ENCODE data around the gene HK1.

Gene HK1

DNA sequence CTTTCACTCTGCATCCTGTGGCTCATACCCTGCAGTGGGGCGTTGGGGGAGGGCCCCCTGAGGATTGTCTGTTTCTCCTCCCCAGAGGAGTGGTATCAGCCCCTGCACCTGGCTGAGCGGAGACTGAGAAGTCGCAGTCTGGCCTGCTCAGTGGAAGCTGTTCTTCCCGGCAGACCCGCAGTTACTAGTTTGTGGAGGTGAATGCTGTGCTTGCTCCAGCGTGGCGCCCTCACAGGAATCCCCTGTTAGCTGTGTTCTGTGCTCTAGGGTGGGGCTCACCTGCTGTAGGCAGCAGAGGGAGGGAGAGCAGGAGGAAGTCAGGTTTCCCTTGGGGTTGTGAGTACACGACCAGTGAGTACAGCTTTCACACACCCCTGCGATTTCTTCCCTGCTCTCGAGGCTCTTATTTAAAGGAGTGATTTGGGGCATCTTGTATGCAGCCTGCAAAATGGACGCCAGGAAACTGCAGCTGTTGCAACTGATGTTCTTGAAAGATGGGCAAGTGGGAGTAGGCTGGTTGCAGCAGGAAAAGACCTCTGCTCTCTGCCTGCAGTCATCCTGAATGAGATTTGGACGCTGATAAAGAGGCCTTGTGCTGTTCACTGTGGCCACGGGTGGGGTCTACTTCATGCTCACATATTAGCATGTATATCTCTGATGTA is 66.4 kb downstream of the HK1 start:
- in situ Hi-C loops (cut with MboI; ENCODE audit: low sequenced_read_pairs) = no loop called here

DNA sequence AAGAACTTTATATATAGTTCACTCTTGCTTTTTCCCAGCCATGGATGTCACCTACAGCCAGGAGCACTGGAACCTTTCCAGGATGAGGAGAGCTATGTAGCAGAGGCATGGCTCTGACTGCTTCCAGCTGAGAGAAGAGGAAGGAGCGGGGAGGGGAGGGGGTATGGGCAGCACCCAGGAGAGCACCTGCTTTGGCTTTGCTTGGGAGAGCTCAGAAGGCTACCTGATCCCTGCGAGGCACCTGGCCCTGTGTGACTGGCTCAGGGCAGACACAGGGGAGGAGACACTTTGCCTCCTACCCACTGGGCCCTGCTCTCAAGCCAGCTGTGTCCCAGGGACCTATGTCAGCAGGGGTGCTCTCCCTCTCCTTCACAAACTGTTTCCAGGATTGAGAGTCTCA is 67.1 kb downstream of the HK1 start:
- in situ Hi-C loops (cut with MboI; ENCODE audit: low sequenced_read_pairs) = no loop called here

DNA sequence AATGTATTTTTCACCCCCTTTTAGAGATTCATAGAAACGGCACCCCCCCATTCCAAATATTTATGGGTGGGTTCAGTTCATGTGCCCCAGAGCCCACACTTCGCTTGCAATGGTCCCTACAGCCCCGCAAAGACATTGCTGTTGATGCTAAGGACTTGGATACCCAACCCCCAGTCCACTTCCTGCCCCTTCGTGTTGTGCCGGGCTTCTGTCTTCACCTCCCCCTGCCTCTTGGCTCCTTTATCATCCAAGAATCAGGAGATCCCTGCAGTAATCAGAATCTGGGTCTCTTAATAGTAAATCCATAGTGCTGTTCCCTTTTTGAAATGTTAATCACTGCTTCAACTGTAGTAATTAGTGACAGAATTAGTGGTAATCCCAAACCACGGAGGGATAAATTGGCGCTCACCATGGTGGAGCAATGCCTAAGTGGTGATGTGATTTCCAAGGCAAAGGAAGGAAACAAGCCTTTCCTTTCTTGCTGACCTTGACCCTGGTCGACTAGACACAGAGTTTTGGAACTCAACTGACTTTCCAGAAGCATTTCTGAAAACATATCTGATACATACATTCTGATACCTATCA is 67.7 kb downstream of the HK1 start:
- in situ Hi-C loops (cut with MboI; ENCODE audit: low sequenced_read_pairs) = no loop called here

DNA sequence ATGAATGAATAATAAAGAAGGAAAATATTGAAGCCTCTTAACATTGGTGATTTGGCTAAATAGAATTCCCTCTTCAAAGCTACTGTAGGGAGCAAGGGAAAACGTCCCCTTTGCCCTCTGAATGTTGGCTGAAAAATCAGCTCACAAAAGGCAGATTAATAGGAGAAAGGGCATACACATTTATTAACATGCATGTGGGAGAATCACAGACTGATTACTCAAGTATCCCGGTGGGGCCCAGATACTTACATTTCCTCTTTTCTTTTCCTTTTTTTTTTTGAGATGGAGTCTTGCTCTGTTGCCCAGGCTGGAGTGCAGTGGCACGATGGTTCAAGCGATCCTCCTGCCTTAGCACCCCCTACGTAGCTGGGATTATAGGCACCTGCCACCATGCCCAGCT is 68.5 kb downstream of the HK1 start:
- in situ Hi-C loops (cut with MboI; ENCODE audit: low sequenced_read_pairs) = no loop called here

DNA sequence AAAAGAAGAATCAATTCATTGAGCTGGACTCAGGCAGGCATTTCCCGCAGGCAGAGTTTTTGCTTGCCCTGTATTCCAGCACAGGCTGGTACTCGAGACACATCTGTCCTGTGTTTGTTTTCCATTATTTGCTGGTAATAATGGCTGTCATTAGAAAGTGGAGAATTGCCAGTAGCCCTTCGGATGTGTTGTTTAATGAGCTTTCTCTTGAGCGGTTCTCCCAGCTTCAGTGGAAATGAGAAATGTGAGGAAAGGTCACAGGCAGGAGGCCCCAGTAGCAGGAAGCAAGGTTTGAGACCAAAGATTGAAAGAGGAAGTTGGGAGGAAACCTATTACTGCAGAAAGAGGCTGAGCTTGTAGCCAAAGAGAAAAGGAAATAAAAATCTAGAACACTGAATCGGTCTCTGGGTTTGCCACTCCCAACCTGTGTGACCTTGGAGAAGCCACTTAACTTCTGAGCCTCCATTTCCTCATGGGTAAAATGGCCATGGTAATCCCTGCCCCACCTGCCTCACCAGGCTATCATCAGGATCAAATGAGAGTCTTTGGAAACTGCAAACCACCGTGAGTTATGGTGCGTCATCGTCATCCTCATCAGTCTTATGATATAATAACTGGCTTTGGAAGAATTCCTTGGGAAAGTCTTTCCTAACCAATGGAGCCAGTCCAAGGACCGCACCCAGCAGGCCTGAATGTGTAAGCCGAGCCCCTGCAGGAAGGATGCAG is 70.7 kb downstream of the HK1 start:
- in situ Hi-C loops (cut with MboI; ENCODE audit: low sequenced_read_pairs) = no loop called here

DNA sequence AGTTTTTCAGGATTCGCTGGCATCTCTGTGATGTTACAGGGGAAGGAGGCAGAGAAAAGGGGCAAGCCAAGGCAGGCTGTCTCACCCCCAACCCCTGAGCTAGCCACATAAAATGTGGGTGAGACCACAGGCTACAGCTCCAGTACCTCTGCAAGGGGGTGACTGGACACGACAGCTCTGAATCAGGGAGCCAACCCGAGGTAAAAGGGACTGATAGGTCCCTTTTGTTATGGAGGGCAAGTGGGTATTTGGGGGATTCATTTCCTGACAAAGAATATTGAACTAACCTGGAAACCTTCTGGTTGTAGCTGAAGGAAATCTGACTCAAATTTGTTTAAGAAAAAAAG is 71.2 kb downstream of the HK1 start:
- in situ Hi-C loops (cut with MboI; ENCODE audit: low sequenced_read_pairs) = no loop called here

DNA sequence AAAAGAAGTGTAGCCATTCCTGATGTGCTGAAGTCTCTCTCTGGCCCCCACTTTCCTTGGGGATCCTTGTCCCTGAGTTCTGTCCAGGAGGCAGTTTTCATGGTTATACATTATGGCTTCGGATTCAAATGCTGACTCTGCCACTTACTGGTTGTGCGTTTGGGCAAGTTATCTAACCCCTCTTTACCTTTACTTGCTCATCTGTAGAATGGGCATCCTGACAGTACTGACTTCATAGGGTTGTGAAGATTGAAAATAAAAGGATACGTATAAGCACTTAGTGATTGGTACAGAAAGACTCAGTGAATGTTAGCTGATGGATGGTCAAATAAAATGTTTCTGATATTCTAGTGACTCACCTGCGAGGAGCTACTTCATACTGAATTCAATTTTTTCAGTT is 73.3 kb downstream of the HK1 start:
- in situ Hi-C loops (cut with MboI; ENCODE audit: low sequenced_read_pairs) = no loop called here

DNA sequence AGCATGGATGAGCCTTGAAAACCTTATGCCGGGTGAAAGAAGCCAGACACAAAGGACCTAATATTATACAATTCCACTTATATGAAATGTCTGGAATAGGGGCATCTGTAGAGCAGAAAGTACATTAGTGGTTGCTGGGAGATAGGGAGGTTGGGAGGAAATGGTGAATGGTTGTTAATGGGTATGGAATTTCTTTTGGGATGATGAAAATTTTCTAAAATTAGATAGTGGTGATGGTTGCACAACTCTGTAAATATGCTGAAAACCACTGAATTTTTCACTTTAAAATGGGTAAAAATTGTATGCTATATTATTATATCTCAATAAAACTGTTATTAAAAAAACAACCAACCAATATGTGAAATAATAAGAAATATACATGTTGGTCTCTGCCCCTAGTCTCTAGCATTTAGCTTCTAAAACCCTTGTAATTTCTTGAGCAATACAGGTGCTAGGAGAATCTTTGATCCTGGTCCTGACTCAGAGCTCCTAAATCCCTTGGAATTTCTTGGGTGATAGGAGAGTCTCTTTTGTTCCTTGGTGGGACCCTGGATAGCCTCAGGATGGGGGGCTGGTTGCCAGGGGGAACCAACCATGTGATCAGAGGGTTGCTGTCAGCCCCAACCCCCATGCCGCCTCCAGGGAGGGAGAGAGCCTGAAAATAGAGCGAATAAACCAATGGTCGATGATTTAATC is 74.4 kb downstream of the HK1 start:
- in situ Hi-C loops (cut with MboI; ENCODE audit: low sequenced_read_pairs) = no loop called here

DNA sequence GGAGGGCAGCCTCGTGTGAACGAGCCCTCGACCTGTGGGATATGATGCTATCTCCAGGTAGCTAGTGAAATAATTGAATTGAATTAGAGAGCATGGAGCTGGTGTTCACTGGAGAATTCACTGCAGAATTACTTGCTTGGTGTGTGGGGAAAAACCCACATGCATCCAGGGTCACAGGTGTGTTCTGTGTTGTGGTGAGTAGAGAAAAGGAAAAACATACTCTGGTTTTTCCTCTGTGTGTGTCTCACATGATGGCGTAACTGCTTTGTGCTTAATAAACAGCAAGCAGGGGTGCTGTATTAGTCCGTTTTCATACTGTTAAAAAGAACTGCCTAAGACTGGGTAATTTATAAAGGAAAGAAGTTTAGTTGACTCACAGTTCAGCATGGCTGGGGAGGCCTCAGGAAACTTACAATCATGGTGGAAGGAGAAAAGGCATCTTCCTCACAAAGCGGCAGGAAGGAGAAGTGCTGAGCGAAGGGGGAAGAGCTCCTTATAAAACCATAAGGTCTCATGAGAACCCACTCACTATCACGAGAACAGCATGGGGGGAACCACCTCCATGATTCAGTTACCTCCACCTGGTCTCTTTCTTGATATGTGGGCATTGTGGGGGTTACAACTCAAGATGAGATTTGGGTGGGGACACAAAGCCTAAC is 75.8 kb downstream of the HK1 start:
- in situ Hi-C loops (cut with MboI; ENCODE audit: low sequenced_read_pairs) = no loop called here

DNA sequence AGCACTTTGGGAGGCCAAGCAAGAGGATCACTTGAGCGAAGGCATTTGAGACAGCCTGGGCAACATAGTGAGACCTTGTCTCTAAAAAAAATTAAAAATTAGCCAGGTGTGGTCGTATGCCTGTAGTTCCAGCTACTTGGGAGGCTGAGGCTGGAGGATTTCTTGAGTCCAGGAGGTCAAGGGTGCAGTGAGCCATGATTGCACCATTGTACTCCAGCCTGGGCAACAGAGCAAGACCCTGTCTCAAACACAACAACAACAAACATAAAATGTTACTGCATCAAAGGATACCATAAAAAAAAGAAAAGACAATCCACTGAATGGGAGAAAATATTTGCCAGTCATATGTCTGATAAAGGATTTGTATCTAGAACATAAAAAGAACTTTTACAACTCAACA is 77.9 kb downstream of the HK1 start:
- in situ Hi-C loops (cut with MboI; ENCODE audit: low sequenced_read_pairs) = no loop called here

DNA sequence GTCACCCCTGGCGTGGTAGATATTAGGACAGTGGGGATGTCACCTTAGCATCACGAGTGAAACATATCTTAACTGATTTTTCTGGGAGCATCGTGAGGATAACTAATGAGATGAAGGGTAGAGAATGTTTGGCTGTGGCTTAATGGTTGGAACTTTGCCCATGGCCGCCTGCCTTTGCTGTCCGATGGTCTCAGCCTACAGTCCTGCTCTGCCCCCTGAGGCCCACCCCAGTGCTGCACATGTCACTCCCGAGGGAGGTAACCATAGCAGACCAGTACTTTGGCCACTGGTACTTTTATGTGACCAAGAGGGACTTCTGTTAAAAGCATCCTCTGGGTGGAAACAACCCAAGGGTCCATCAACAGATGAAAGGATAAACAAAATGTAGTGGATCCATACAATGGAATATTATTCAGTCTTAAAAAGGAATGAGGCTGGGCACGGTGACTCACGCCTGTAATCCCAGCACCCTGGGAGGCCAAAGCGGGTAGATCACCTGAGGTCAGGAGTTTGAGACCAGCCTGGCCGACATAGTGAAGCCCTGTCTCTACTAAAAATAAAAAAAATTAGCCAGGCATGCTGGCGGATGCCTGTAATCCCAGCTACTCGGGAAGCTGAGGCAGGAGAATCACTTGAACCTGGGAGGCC is 80.0 kb downstream of the HK1 start:
- in situ Hi-C loops (cut with MboI; ENCODE audit: low sequenced_read_pairs) = no loop called here

DNA sequence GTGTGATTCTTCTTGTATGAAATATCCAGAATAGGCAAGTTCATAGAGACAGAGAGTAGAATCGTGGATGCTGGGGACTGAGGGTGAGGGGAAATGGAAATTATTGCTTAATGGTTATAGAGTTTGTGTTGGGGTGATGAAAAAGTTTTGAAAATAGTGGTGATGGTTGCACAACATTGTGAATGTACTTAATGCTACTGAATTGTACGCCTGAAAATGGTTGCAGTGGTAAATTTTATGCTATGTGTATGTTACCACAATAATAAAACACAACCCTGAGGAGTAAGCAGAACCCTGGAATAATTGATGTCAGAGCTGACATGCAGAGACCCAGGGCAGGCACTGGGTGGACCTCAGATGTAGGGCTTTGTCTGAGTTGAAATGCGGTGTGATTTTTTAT is 80.9 kb downstream of the HK1 start:
- in situ Hi-C loops (cut with MboI; ENCODE audit: low sequenced_read_pairs) = no loop called here

DNA sequence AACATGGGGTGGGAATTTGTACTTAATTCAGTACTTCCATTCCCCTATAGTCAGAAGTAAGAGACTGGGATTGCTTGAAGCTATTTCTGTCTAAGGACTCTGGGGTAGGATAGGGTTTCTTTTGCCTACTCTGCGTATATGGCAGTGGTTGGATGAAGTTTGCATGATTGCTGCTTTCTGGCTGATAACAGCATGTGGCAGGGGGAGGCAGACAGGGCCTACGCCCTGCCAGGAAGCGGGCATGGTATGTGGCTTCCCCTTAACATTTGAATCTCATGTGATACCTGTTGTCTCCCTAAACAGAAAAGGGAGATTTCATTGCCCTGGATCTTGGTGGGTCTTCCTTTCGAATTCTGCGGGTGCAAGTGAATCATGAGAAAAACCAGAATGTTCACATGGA is 81.3 kb downstream of the HK1 start:
- in situ Hi-C loops (cut with MboI; ENCODE audit: low sequenced_read_pairs) = no loop called here

DNA sequence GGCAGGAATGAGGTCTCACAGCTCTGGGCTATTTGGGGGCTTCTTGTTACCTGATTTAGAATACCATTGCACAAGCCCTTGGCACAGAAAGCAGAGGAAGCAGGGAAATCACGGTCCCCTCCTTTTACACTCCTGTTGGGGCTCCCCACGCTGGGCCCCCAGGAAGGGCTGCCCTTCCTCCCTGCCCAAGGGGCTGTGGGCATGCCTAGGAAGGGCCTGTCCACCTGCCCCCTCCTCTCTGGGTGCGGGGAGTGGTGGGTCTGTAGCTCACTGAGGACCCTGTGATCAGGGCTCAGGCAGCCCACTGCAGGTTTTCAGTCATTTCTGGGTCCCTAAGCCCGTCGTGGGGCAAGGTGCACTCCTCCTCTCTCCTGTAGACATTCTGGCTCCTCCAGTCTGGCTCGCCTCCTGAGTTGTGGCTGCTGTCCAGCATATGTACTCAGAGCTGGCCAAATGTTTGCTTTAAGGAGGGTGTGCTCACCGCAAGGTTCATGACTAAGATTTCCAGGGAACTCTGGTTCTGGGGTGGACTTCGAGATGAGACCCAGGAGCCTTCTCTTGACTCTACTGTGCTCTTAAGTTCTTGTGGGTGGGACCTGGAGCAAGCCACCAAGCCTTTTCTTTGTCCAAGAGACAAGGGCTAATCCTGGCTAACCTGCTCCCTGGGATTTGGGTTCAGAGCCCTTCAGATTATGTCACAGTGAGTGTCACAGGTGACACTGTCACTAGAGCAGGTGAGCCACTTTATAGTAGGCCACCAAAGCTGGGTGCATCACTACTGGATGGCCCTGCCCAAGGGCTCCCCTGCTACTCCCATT is 82.4 kb downstream of the HK1 start:
- in situ Hi-C loops (cut with MboI; ENCODE audit: low sequenced_read_pairs) = no loop called here

DNA sequence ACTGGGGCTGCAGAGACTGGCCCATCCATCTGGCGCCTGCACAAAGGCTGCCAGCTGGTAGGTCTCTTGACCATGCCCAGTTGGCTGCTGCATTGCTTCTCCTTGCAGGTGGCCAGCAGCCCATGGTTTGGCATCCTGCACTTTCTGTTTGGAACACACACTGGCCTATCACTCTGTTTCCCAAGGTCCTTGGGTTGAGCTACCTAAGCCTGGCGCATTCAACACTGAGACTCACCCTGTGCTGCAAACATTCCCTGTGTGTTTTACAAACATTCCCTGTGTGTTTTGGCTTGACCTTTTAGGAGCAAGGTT is 83.0 kb downstream of the HK1 start:
- in situ Hi-C loops (cut with MboI; ENCODE audit: low sequenced_read_pairs) = no loop called here

DNA sequence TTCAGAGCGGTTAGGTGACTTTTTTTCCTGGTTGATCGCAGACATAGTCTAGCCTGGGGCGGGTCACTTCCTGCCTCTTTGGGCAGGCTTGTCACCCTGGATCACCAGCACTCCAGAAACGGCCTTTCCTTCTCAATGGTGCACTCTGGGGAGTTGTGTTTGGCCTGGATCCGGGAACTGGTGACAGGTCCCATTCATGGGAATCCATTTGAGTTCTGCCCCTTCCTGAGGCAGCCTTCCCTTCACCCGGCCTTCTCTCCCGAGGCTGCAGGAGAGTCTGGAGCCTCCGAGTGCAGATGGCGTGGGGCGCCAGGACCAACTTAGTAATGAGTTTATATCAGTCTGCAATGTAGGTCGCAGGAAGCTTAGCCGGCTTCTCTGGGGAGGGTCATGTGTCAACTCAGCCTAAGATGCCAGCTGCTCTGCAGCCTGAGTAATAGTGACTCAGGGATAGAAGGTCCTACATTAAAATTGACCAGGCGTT is 84.2 kb downstream of the HK1 start:
- in situ Hi-C loops (cut with MboI; ENCODE audit: low sequenced_read_pairs) = no loop called here

DNA sequence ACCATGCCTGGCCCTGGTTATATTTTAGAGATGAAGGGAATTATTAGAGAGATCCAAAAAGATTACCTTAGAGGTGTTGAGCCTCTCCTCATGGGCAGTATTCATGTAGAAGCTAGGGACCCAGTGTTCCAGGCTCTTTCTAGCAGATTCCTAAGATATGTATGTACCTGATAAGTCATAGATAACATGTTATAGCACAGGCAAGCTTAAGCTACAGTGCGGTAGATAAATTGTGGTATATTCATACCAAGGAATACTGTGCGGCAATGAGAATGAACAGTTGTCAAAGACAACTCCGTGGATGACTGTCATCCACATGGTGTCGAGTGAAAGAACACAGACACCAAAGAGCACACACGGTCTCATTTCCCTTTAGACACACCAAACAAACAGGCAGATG is 85.4 kb downstream of the HK1 start:
- in situ Hi-C loops (cut with MboI; ENCODE audit: low sequenced_read_pairs) = no loop called here

DNA sequence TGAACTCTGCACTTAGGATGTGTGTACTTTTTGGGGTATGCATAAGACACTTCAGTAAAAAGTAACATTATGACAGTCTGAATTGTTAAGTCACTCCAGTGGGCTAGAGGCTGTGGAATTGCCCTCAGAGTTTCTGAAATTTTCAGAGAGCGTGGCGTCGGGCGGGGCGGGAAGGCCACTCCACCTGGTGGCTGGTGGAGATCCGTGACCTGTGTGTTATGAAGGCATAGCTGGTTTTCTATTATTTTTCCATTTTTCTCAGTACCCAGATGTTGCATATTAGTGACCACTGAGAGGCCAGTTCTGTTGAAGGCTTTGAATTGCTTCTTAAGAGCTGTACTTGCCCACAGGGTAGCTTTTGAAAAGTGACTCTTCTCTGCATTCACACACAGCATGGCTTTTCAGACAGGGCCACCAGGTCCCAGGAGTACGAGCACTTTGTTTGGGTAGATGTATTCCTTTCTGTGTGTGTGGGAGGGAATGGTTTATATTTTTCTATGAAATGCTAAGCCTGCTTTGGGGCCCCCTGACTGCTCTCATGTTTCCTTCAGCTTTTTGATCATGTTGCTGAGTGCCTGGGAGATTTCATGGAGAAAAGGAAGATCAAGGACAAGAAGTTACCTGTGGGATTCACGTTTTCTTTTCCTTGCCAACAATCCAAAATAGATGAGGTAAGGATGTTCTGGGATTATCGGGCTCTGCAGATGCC is 86.1 kb downstream of the HK1 start:
- in situ Hi-C loops (cut with MboI; ENCODE audit: low sequenced_read_pairs) = no loop called here

DNA sequence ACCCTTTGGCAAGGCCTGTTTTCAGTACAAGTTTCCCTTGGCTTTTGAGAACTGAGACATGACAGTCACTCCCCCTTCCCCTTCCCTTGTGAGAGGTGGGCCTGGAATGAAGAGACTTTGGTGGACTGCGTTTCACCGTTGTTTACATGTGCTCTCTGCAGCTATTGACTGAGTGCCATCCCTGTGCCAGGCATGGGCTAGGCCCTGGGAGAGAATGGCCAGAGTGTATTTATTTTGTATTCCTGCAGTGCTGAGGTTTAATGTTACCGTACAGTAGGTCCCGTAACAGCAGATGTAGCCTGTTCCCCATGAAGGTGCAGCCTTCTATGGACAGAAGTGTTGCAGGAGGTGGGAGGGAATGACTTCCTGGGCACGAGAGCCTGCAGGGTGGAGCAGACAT is 88.4 kb downstream of the HK1 start:
- in situ Hi-C loops (cut with MboI; ENCODE audit: low sequenced_read_pairs) = no loop called here

DNA sequence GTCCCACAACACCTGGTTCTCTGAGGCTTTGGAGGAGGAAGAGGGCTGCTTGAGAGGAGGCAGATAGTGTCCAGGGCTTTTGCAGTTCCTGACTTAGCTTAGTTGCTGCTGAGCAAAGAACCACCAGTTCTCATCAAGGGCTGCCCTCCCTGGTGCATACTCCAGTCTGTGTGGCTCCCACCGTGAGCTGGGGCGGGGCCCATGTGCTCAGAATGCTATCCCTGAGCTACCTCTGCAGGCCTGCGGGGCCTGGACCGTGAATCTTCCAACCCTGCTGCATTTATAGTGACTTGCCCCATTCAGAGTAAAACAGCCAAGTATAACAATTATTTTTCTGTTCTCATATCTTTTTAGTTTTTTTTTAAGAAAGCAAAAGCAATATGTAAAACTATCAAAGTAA is 89.2 kb downstream of the HK1 start:
- in situ Hi-C loops (cut with MboI; ENCODE audit: low sequenced_read_pairs) = no loop called here

Measured in HL-60/S4 treated with phorbol 12-myristate 13-acetate at 8.2 ng/mL for 4 days and 3 days (cell line).